Peyer's patch (tissue), 4 donors: ENCODE data around the gene SEPTIN7. TPM values are rescaled to one million over a fixed set of nuclear protein-coding genes. Genes with fewer than 3 reads are reported as not detected.

Experiments
- DNase-seq, 3 donors: peaks; one replicate each; pipeline ENCODE4 v3.0.0-alpha.2; 2017 to 2019
- H3K27ac ChIP-seq, 4 donors: fragments of 200-600 bp; sonication (generic); one replicate each; pipeline ENCODE4 v1.5.1; 2016 to 2019
- H3K27me3 ChIP-seq, 2 donors: fragments of 200-600 bp; sonication (generic); one replicate each; pipeline ENCODE4 v1.5.1; 2019
- H3K36me3 ChIP-seq, 3 donors: fragments of 200-600 bp; sonication (generic); one replicate each; pipeline ENCODE4 v1.5.1; 2016 to 2019
- H3K4me1 ChIP-seq, 4 donors: fragments of 200-600 bp; sonication (generic); one replicate each; pipeline ENCODE4 v1.5.1; 2016 to 2019
- H3K4me3 ChIP-seq, 4 donors: fragments of 200-600 bp; sonication (generic); 1 replicate in 3 of 4; 2 replicates in 1 of 4; pipeline ENCODE4 v1.5.1; 2016 to 2019; ENCODE audit warnings: mild to moderate bottlenecking in 1 of 4
- H3K9me3 ChIP-seq, 4 donors: fragments of 200-600 bp; sonication (generic); one replicate each; pipeline ENCODE4 v1.5.1; 2016 to 2019; ENCODE audit warnings: mild to moderate bottlenecking in 1 of 4
- CTCF ChIP-seq, 6 experiments: fragments of 450-650 bp in 4 of 6; fragments of 200-600 bp in 2 of 6; sonication (generic) in 1 of 6; IDR thresholded peaks; one replicate each; pipeline ENCODE4 v1.5.1; 2017 to 2019; ENCODE audit warnings: antibody characterized with exemption in 6 of 6, mild to moderate bottlenecking in 3 of 6, moderate library complexity in 1 of 6
- POLR2A ChIP-seq, 2 donors: fragments of 450-650 bp; IDR thresholded peaks; one replicate each; pipeline ENCODE4 v1.5.1; 2017; ENCODE audit warnings: antibody characterized with exemption in 2 of 2, mild to moderate bottlenecking in 2 of 2, moderate library complexity in 2 of 2
- total RNA-seq, 4 donors: library from RNA; depleted of rRNA; stranded (reverse); fragments of >200 nt; gene quantifications; one replicate each; pipeline ENCODE4 v1.1.0, GENCODE V29; 2016

The SEPTIN7 gene
- total RNA-seq, 4 donors from 2014 or later: 47.0 to 163 (median 70.7) TPM

DNA sequence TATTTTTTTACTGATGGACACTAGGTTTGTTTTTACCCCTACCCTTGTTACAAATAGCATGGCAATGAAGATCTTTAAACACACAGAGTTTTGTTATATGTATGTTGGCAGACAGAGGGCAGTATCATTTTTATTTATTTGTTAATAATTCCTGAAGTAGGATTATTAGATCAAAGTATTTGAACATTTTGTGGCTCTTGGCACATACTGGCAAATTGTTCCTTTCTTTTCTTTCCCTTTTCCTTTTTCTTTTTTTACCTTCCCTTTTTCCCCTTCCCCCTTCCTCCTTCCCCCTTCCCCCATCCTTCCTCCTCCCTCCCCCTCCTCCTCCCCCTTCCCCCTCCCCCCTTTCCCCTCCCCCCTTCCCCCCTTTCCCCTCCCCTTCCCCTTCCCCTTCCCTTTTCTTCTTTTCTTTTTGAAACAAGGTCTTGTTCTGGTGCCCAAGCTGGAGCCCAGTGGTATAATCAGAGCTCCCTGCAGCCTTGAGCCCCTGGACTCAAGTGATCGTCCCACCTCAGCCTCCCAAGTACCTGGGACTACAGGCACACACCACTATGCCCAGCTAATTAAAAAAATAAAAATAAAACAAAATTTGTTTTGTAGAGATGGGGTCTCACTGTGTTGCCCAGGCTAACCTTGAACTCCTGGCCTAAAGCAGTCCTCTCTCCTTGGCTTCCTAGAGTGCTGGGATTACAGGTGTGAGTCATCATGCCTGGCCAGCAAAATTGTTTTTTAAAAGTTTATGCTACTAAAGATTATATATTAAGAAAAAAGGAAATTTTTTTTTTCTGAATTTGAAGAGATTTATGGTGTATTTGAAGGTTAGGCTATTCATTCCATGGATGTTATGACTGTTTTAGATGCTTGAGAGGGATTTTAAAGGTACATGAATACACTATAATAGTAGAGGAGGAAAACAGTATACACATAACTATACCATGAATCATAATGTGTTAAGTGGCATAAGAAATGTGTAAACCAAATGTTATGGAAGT lies 39.3 kb downstream of the SEPTIN7 start:
- H3K9me3 ChIP-seq: no peaks in the 10 kb centered on the region
- no peak overlapping the region for H3K4me3 ChIP-seq
- H3K27ac ChIP-seq: no peak overlapping the region
- H3K36me3 ChIP-seq: peaks cover 0 to 14% (median 0%) of the 10 kb centered on the region in 3 donors
- H3K4me1 ChIP-seq: no peaks in the 10 kb centered on the region
- DNase-seq: no peak
- H3K27me3 ChIP-seq: no peaks in the 10 kb centered on the region
- TF ChIP-seq CTCF (IDR thresholded peaks at IDR 0.05) (no peak), POLR2A (IDR thresholded peaks at IDR 0.05) (no peak)

DNA sequence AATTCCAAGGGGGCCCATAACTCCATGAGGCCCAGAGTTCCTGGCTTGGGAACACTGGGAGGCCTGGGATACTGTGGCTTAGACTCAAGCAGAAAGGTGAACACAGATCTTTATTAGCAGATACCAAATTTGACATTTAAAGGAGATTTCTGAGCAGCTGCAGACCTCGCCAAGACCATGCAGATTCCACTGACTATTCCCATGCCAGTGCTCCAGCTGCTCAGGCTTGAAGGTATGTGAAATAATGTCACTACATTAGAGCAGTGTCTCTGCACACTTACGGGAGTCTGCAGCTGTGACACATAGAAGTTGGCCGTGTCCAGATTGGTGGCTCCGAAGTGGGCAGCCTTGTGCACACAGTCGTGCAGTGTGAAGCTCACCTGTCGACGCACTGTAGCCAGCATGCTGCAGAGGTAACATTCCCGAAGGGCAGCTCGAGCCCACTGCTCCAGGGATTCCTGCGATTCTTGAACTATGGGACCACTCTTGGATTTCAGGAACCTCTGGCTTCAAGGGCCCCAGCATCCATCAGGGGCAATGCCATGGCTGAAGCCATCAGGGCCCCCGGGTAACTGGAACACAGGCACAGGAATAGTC lies 46.1 kb downstream of the SEPTIN7 start:
- TF ChIP-seq CTCF (IDR thresholded peaks at IDR 0.05): no peak
- no peak for TF ChIP-seq POLR2A (IDR thresholded peaks at IDR 0.05)
- H3K4me3 ChIP-seq: no peak overlapping the region
- peaks cover 0 to 10% (median 2%) of the 10 kb centered on the region in 4 donors for H3K4me1 ChIP-seq
- no peak overlapping the region for H3K27ac ChIP-seq
- H3K27me3 ChIP-seq: no peaks in the 10 kb centered on the region
- H3K36me3 ChIP-seq: peaks cover 0 to 20% (median 0%) of the 10 kb centered on the region in 3 donors
- DNase-seq: no peak
- no peaks in the 10 kb centered on the region for H3K9me3 ChIP-seq

GRCh38 chr7:35848725-35849124 lies 47.9 kb downstream of the SEPTIN7 start:
- no peaks in the 10 kb centered on the region for H3K27me3 ChIP-seq
- TF ChIP-seq POLR2A (IDR thresholded peaks at IDR 0.05) (no peak), CTCF (IDR thresholded peaks at IDR 0.05) (no peak)
- H3K9me3 ChIP-seq: no peaks in the 10 kb centered on the region
- no peak overlapping the region for H3K27ac ChIP-seq
- H3K4me3 ChIP-seq: no peak overlapping the region
- peaks cover 0 to 20% (median 0%) of the 10 kb centered on the region in 3 donors for H3K36me3 ChIP-seq
- DNase-seq: no peak
- peaks cover 0 to 12% (median 2%) of the 10 kb centered on the region in 4 donors for H3K4me1 ChIP-seq

DNA sequence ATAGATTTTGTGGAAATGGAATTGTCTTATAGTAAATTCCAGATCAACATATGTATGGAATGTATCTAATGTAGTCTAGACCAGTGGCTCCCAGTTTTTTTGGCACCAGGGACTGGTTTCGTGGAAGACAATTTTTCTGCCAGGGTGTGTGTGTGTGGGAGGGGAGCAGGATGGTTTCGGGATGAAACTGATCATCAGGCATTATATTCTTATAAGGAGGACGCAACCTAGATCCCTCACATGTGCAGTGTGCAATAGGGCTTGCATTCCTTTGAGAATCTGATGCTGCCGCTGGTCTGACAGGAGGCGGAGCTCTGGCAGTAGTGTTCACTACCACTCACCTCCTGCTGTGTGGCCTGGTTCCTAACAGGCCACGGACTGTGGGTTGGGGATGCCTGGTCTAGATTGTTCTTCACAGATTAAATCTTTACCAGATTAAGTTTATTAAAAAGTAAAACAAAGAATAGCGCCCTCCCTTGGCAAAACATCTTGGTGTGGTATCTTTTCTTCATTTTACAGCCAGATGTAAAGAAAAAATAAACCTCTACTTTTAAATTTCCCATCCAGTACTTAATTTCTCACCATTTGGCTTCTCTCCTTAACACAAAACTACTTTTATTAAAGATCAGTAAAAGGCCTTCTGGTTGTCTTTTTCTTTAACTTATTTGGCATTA lies 48.4 kb downstream of the SEPTIN7 start:
- Histone ChIP-seq H3K4me3 (no peak overlapping the region), H3K9me3 (no peaks in the 10 kb centered on the region), H3K27me3 (no peaks in the 10 kb centered on the region), H3K27ac (no peak overlapping the region), H3K36me3 (peaks cover 0 to 20% (median 0%) of the 10 kb centered on the region in 3 donors), H3K4me1 (peaks cover 0 to 12% (median 2%) of the 10 kb centered on the region in 4 donors)
- DNase-seq: no peak
- TF ChIP-seq POLR2A (IDR thresholded peaks at IDR 0.05): no peak
- TF ChIP-seq CTCF (IDR thresholded peaks at IDR 0.05): no peak

- TF ChIP-seq CTCF (IDR thresholded peaks at IDR 0.05) (no peak), POLR2A (IDR thresholded peaks at IDR 0.05) (no peak)
- no peaks in the 10 kb centered on the region for H3K27me3 ChIP-seq
- H3K4me1 ChIP-seq: peaks cover 0 to 12% (median 2%) of the 10 kb centered on the region in 4 donors
These were observed 49.1 kb downstream of the SEPTIN7 start for GRCh38 chr7:35849954-35850353.

More at GRCh38 chr7:35849954-35850353, 49.1 kb downstream of the SEPTIN7 start:
- Histone ChIP-seq H3K9me3 (no peaks in the 10 kb centered on the region), H3K27ac (no peak overlapping the region), H3K36me3 (peaks cover 0 to 13% (median 0%) of the 10 kb centered on the region in 3 donors), H3K4me3 (no peak overlapping the region)
- no peak for DNase-seq
